HG03521 (cell line): ENCODE measurements around the gene ZMYND19.
"Not testable (repeated sequence)": the region's sequence is repeated elsewhere in the genome, so short reads cannot be mapped to it uniquely, and the experiment has no call there.

Experiments
- ATAC-seq: cut with Tn5 transposase; IDR thresholded peaks from one replicate; pipeline ENCODE4 v1.9.1; 2021; ENCODE audit warnings: mild to moderate bottlenecking, moderate library complexity; ENCODE audit not compliant: unreplicated experiment

The ZMYND19 gene

GRCh38 chr9:137589441-137590122, 730 bp downstream of the ZMYND19 start:
- ATAC-seq, result peak; percentile 17

DNA sequence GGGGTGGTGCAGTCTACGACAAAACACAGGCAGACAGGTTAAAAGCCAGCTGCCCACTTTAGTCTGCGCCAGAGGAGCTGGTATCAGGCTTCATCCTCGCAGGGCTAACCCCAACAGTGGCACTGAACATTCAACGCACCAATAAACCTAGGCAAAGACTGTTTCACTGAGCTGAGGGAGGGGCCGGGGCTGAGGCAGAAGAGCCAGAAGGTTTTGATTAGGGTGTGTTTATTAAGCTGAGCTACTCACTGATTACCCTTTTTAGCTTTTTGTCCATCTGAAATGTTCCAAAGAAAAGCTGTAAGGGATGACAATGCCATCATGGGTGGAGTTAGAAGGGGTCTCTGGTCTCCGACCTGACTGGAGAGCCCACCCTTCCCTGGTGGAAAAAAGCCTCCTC, 1.4 kb downstream of the ZMYND19 start:
- no peak for ATAC-seq

GRCh38 chr9:137588311-137588710, 2.0 kb downstream of the ZMYND19 start:
- no peak for ATAC-seq

DNA sequence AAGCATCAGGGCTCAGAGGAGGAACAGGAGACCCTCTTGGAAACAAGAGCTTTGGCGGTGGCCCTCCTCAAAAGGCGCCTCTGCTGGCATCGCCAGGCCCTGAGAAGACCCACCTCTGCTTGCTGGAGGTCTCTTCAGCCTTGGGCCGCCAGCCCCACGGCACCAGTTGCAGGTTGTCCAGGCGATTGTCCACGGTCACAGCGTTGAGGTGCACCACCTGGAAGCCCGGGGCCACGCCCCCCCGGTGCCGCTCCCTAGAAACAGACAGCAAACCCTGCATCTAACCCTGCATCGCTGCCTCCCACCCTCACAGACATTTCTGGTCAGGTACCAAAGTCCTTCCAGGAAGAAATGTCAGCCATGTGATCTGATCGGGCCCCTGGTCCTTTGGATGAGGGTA, 3.5 kb downstream of the ZMYND19 start:
- ATAC-seq, result no peak

DNA sequence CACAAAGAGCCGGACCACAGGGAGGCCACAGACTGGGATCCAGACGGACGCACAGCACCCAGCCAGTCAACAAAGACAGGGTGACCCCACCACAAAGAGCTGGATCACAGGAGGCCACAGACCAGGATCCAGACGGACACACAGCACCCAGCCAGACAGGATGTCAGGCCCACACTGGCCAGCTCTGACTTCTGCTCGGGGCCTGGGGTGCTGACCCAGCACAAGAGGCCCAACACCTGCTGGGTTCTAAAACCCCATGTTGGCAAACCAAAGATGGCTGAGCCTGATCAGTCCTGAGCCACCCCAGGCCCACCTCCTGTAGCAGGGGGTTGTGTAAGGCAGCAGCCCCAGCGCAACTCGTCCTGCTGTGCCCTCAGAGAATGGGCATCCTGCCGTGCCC, 6.4 kb downstream of the ZMYND19 start:
- no peak for ATAC-seq

DNA sequence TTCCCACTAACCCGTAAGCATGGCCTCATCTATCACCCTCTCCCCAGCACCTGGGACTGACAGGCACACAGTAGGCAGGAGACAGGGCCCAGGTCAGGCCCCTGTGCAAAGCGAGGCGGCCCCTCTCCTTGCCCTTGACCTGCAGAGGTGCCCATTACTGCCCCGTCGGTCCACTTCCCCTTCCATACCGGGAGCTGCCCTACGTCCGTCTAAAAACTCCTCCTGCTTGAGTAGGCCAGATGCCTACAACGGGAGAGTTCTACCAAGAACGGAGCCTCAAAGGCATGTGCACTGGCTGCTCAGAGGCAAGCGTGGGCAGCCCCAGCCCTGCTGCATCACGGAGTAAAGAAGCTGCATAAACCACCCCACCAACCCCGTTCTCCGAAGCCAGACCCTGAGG, 7.0 kb downstream of the ZMYND19 start:
- ATAC-seq, result no peak

DNA sequence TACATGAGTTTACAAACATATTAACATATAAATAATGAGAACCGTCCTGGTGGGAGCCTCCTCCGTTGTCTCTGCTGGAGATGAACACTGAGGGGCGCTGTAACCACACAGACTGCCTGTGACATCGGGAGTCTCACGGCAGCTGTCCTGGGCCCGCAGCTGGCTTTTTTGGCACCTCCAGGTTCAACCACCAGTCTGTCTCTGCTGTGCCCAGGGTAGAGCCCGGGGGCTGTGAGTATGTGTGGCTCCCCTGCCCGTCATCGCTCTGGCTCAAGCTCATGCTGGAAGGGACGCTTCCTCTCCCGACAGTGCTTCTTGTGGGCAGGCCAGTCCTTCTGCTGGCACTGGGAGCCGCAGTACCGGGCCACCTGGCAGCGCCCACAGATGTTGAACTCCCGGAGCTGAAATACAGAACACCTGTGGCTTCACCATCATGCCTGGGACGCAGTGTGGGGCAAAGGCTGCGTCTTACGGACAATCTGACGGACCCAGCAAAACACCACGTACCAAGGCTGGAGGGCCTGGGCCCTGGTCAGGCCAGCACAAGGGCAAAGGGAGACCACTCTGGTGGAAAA, 7.9 kb downstream of the ZMYND19 start:
- no peak for ATAC-seq

GRCh38 chr9:137581361-137582285, 8.7 kb downstream of the ZMYND19 start:
- ATAC-seq, result no peak

- no peak for ATAC-seq
Measured at GRCh38 chr9:137580954-137581322, 9.4 kb downstream of the ZMYND19 start.

- ATAC-seq, result no peak
Measured at GRCh38 chr9:137580209-137580953, 9.9 kb downstream of the ZMYND19 start.

DNA sequence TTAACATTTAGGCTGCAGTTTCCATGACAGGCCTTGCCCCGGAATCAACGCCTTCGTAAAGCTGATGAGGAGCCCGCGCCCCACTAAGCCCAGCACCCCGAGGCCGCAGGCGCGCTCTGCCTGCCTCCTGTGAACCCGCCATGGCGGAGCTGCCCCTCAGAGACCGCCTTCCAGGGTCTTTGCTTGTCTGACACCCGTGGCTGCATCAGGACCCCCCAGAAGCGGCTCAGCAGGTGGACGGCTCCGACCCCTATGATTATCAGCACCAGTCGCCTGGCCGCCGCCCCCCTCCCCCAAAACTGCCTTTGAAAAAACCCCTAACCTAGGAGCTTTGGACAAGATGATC, 11.1 kb downstream of the ZMYND19 start:
- peak; percentile 6 for ATAC-seq

- peak; percentile 90 for ATAC-seq
Measured at GRCh38 chr9:137578518-137579258, 11.6 kb downstream of the ZMYND19 start, which contains the start of gene DPH7. Gene DPH7, minus strand, starts transcription at chr9:137578925. Its CDS starts 148 bp downstream, at chr9:137578777.

DNA sequence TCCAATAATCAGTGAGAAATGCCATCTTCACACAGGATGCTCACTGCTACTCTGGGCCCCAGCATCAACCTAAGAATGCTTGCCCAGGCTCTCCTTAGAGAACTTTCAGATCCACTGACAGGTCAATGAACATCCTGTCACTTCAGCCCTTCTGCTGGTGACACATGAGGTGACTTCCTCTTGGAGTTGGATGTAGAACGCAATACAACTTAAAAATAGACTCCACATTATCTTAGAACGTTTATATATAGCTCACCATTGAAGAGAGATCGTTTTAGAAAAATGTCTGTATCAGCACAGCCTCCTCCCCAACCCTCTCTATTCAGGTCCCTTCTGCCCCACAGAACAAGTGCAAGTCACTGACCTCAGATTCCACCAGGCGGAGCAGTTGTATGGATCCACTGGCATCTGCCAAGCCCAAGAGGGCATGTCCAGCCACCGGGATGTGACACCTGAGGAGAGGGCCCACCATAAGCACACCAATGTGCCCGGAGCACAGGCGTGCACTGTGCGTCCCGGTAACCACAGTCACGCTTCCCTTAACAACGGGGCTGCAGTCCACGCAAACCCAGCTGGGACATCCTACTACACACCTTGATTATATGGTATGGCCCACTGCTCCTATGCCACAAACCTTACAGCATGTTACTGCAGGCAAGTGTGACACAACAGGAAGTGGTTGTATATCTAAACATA, 14.4 kb downstream of the ZMYND19 start:
- no peak for ATAC-seq

- no peak for ATAC-seq
Measured at GRCh38 chr9:137575364-137575715, 15.0 kb downstream of the ZMYND19 start.

DNA sequence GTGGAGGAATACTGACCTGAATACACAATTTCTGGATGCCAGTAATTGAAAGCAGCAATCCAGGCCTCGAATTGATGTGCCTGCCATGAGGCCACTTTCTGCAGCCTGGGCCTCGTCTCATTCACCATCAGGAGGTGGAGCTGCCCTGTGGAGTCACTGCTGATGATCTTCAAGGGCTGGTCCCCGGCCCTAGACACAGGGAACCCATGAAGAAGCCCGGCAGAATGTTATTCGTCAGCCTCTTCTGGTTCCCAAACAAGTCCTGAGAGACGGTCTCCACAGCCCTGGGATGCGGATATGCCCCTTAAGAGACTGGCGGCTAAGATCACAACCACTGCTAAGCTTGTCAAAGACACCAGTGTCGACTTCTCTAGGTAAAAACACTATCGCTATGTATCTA, 16.1 kb downstream of the ZMYND19 start:
- ATAC-seq, result no peak

GRCh38 chr9:137570566-137570965, 19.7 kb downstream of the ZMYND19 start:
- ATAC-seq, result no peak

- no peak for ATAC-seq
Measured at GRCh38 chr9:137569609-137570203, 20.6 kb downstream of the ZMYND19 start.

DNA sequence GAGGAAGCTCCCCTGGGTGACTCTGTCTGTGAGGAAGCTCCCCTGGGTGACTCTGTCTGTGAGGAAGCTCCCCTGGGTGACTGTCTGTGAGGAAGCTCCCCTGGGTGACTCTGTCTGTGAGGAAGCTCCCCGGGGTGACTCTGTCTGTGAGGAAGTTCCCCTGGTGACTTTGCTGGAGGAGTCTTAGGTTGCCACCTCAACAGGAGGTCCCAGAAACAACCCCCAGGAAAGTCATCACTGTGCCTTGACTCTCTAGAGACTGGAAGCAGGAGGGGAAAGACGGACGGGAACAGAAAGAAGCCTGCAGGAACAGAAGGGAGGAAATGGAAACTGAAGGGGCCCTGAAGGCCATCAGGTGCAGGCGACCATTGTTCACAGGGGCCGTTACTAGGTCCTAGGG, 21.9 kb downstream of the ZMYND19 start:
- ATAC-seq, result not testable (repeated sequence)

DNA sequence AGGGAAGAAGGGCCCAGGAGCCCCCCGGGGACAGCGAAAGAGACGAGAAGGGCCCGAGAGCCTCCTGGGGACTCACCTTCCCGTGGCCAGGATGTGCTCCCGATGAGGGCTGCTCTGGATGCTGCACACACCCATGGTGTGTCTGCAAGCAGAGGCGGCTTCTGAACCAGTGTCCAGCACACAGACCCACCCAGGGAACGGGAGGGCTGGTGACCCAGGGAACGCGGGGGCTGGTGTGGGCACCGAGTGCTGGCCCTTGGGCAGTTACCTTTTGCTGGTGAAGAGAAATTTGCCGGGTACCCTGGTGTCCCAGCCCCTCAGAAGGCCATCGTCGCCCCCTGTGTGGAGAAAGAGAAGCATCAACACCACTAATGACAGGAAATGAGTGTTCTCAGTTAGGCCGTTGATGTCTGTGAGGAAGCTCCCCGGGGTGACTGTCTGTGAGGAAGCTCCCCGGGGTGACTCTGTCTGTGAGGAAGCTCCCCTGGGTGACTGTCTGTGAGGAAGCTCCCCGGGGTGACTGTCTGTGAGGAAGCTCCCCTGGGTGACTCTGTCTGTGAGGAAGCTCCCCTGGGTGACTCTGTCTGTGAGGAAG, 25.4 kb downstream of the ZMYND19 start:
- no peak for ATAC-seq
